Activated CD4-positive, alpha-beta T cell treated with anti-CD3 and anti-CD28 coated beads, Interleukin-10, Interleukin-2, amounts not matched to agents 100 ng/mL and 50 ng/mL, durations not matched to agents 16 hours and 8 hours (primary cell): Measurements from ENCODE around the gene MYBPC1.
A peak's percentile ranks its signal among the peaks of the same experiment; 100 is the strongest.
"Not testable (repeated sequence)": the region's sequence is repeated elsewhere in the genome, so short reads cannot be mapped to it uniquely, and the experiment has no call there.

ENCODE experiments used
- DNase-seq: peaks from one replicate; pipeline ENCODE4 v3.0.0-alpha.2; 2020

The MYBPC1 gene

GRCh38 chr12:101660662-101661061, 65.9 kb downstream of the MYBPC1 start:
- DNase-seq: not testable (repeated sequence)

DNA sequence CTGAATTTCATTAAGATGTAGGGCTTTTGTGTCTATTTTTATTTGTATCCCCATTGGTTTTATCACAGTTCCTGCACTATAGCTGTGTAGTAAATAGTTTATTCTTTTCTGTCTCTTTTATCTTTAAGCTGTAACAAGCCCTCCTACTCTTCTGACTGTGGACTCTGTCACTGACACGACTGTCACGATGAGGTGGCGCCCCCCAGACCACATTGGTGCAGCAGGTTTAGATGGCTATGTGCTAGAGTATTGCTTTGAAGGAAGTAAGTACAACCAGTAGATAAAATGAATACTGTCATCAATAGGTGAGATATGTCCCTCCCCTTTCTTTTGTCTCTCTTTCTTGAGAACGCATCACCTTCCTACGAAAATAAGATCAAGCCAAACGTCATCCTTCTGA, 68.5 kb downstream of the MYBPC1 start:
- DNase-seq: no peak

DNA sequence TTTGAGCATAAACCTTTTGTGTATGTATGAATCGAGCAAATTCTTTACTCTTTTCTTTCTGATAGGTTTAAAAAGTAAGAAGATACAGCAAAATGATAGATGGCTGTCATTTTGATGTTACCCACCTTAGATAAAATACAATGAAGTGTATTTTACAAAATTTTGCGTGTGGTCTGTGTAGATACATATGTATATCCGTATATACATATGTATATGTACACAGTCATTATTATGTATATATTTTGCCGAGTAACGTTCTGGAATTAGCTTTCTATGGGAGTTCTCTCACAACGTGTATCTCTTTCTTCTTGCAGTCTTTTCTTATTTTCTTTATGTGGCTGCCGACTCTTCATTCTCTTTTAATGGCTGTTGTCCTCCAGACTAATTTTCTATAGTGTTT, 70.2 kb downstream of the MYBPC1 start:
- DNase-seq: no peak

DNA sequence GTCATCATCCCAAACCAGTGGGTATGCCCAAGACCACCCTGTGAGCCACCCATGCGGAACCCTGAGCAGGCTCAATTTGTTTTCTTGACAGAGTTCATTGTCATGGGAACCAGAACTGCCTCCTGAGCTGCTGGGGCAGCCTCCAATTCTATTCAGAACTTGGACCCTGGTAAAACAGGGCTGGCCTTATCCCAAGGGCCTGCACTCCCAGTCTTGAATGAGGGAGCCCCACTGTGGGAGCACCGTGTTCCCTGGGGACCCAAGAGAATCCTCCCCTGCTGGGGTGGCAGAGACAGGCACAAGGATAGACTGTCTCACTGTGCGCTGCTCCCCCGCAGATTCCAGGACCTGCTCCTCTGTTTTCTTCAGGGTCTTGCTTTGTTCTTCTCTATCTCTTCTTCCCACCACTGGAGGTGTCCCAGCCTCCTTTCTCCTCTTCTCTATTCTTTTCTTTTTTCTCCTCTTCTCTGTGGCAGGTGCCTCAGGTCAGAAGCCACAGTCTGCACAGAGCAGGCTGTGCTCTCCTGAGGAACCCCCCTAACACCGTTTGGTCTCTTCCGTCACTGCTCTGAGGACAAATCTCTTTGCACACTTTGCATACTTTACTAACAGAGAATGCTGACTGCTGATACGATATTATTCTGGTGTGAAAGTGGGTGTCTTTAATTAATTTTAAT, 71.4 kb downstream of the MYBPC1 start:
- no peak for DNase-seq

DNA sequence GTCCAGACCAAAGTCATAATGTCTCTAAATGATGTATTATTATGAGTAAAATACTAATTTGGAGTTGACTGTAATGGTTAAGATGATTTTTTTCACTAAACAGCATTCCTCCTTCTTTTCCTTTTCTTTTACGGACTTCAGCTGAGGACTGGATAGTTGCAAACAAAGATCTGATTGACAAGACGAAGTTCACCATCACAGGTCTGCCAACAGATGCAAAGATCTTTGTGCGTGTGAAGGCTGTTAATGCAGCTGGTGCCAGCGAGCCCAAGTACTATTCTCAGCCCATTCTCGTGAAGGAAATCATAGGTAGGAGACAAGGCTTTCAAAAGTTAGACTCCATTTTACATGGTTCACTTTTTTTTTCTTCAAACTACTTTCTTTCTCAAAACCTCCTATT, 72.8 kb downstream of the MYBPC1 start:
- DNase-seq: no peak

DNA sequence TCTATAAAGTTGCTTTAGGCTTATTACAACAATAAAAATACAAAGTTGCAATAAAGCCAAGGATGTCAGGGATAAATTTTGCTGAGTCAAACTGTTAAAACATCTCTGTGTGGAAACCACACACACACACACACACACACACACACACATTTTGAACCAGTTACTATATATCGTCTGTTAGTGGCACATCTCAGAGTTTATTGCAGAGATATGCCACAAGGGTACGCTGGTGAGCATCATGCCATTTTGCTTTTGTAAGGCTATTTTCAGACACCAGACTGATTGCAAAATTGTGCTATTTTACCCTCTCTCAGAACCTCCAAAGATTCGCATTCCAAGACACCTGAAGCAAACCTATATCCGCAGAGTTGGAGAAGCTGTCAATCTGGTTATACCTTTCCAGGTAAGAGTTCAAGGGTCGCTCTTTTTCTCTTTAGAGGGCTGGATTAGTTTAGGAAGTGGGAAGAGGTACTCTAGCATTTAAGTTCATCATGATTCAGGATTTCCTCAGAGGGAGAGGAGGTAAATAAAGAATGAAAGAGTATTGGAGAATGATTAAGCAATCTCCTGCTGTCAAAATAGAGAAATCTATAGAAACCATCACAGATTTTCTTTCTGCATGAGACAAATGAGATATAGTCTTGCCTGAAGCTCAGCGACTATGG, 75.4 kb downstream of the MYBPC1 start:
- DNase-seq: peak; percentile 49

DNA sequence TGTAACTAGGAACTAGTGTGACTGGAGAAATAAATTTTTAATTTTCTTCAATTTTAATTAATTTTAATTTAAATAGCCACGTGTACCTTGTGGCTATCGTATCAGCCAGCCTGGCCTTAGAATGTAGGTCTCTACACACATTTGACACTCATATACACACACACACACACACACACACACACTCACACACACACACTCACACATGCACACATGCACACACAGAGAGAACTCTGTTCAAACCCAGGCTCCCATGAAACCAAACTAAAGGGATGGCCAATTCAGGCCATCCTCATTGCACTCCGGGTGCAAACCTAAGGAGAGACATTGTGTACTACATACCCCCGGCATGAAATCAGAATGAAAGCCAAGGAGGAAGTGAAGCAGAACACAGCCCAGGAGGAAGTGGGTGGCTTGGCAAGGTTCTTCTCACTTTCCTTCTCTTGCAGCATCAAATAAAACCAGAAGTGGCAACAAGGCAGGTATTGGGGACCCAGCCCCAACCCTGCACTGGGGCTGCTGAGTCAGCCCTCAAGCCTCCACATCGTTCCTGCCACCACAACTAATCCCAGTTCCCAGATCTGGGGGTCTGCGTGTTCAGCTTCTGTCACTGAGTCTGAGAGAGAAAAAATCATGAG, 76.5 kb downstream of the MYBPC1 start:
- DNase-seq: peak; percentile 65

DNA sequence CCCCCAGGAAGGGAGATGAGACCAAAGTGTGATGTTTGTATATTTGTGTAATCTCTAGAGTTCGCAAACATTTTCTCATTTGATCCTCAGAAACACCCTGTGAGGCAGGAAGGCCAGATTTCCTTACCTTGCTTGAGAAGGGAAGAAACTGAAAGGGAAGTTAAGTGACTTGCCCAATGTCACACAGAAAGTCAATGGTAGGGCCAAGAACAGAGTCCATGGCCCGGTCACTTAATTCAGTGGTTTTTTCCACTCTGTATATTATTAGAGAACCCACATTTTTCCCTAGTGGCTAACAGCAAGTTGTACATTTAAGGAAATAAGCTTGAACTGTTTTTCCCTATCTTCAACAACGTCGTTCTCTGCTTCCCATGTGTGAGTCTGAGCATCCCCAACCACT, 77.1 kb downstream of the MYBPC1 start:
- no peak for DNase-seq

GRCh38 chr12:101675555-101675954, 80.8 kb downstream of the MYBPC1 start:
- DNase-seq: no peak

- DNase-seq: not testable (repeated sequence)
Observed at GRCh38 chr12:101676497-101676896, 81.7 kb downstream of the MYBPC1 start.

DNA sequence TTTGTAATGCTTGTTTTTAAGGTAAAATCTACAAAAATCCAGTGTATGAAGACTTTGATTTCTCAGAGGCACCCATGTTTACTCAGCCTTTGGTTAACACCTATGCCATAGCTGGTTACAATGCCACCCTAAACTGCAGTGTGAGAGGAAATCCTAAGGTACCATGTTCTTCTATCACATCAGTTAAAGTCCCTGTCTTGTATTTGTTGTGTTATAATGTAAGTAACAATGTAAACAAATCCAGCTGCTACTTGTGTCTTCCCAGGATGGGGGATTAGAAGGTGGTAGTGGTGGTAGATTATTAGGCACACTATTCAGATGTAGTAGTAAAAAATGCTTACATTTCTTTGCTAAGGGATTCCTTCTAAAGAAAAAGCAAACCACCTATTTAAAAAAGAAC, 83.3 kb downstream of the MYBPC1 start:
- no peak for DNase-seq

GRCh38 chr12:101680240-101680639, 85.5 kb downstream of the MYBPC1 start:
- no peak for DNase-seq

- DNase-seq: no peak
Observed at GRCh38 chr12:101680647-101681046, 85.9 kb downstream of the MYBPC1 start.

DNA sequence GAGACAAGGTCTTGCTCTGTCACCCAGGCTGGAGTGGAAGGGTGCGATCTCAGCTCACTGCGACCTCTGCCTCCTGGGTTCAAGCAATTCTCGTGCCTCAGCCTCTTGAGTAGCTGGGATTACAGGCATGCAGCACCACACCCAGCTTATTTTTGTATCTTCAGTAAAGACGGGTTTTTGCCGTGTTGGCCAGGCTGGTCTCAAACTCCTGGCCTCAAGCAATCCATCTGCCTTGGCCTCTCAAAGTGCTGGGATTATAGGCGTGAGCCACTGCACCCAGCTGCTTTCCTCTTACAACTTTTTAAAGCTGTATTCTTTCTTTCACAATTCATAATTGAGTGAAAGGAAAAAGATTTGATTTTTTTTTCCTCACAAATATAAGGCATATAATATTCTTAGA, 86.9 kb downstream of the MYBPC1 start:
- not testable (repeated sequence) for DNase-seq

GRCh38 chr12:101685092-101685491, 90.3 kb downstream of the MYBPC1 start:
- no peak for DNase-seq

- DNase-seq: no peak
Observed at GRCh38 chr12:101686176-101686575, 91.4 kb downstream of the MYBPC1 start.

DNA sequence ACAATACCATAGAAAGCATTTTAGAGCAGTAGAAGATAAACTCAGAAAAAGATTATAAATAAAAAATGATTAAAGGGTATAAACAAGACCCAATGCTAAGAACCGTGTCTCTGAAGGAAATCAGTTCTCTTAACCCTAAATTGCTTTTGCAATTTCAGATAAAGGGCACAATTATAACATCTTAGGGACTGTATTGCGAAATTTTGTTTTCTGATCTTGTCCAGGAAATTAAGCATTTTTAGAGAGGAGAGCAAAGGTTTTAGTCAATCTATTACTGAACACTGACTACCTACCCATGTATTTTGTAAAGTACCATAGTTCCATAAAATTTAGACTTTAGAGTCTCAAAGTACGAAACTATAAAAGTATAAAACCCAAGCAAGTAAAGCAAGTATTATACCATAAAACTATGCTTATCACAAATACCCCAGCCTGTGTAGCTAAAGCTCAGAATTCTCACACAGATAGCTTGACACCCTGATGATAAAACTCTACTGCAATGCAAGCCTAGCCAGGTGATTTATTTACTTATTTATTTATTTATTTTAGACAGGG, 95.8 kb downstream of the MYBPC1 start:
- DNase-seq: no peak

DNA sequence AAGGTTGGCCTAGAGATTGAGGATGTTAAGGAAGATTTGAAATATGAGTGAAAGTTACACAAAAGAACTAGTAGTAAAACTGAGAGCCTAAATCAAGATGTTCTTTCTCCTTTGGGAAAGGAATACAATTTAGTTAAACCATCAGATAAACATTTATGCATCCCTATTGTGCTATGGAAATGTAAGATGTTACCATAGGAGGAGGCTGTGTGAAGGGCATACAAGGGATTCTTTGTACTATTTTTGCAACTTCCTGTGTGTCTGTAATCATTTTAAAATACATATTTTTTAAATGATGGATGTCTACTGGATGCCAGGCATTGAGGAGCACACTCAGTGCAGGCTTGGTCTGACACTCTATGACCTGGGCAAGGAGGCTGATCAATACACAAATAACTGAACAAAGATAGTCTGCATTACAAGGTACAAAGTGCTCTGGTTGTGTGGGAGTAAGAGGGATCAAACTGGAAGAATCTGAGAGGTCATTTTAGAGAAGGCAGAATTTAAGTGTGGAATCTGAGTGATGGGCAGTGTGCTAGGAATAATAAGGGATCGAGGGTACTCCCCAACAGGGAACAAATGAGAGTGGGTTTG, 96.8 kb downstream of the MYBPC1 start:
- no peak for DNase-seq

GRCh38 chr12:101694297-101694848, 99.6 kb downstream of the MYBPC1 start:
- DNase-seq: no peak

GRCh38 chr12:101694986-101695385, 100.2 kb downstream of the MYBPC1 start:
- no peak for DNase-seq

DNA sequence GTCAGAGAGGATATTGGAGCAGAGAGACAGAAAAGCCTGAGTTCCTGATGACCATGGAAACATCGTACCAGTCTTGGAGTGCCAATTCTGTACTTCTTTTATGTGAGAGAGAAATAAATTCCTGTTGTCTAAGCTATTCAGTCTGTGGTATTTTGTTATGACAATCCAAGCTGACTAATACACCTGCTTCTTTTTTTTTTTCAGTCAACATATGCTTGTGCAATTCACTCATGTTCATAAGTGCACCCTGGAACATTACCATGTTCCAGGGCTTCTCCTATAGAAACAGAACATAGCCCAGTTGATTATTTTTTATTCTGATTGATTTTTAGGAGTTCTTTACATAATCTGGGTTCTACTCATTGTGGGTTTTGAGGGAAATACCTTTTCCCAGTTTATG, 100.9 kb downstream of the MYBPC1 start:
- DNase-seq: no peak

DNA sequence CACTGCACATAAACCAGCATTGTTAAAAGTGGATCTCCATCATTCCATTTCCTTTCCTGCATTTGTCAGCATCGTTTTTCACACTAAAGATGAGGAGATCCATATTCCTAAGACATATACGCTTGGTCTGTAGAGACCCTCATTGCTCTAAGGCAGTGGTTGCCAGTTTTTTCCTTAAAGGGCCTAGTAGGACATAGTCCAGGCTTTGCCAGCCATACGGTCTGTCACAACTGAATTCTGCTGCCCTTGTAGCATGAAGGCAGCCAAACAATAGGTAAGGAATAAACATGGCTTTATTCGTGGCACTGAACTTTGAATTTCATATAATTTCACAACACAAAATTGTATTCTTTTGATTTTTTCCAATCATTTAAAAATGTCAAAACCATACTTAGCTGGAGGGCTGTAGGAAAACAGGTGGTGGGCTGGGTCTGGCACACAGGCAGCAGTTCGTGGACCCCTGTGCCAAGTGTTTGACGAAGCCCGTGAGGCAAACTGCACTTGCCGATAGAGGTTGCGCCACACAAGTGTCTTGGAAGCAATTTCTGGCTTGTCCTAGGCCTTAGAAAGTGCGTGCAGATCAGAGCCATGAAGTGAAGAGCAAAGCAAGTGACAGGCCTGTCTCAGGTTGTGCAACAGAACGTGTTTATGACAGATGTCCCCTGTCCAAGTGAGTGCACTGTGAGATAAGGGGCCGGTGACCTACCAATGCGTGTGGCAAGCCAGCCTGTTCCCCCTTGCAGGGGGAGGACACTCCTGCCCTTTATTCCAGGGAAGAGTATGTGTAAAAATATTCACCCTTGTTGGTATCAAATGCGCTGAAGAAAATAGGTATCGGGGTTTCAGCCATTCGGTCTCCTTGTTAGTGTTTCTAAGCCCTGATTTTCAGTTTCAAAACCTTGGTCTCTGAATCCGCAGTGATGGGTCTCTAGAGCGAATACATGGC, 101.8 kb downstream of the MYBPC1 start:
- peak; percentile 14 for DNase-seq
